ENCODE measurements around the gene LPP.

The LPP gene

GRCh38 chr3:188929137-188929536 lies 775.2 kb downstream of the LPP start:
- DNase-seq (ENCODE audit: low read depth), result no peak

GRCh38 chr3:188931036-188931435 lies 777.1 kb downstream of the LPP start:
- no peak for DNase-seq (ENCODE audit: low read depth)

GRCh38 chr3:188931531-188931930 lies 777.6 kb downstream of the LPP start:
- DNase-seq (ENCODE audit: low read depth), result no peak

- no peak for DNase-seq (ENCODE audit: low read depth)
Measured at GRCh38 chr3:188934989-188935388, 781.0 kb downstream of the LPP start.

GRCh38 chr3:188936597-188937107 lies 782.7 kb downstream of the LPP start:
- no peak for DNase-seq (ENCODE audit: low read depth)

- DNase-seq (ENCODE audit: low read depth), result no peak
Measured at GRCh38 chr3:188937389-188937788, 783.4 kb downstream of the LPP start.

- DNase-seq (ENCODE audit: low read depth), result no peak
Measured at GRCh38 chr3:188938999-188939398, 785.0 kb downstream of the LPP start.

GRCh38 chr3:188939814-188940572 lies 786.0 kb downstream of the LPP start:
- no peak for DNase-seq (ENCODE audit: low read depth)

All from HS-5 (cell line).